HepG2 (cell line): ENCODE data around the gene BORCS5. TPM values are rescaled to one million over a fixed set of nuclear protein-coding genes. Genes with fewer than 3 reads are reported as not detected.

Source experiments
- BCL6 ChIP-seq: IDR thresholded peaks from 2 replicates; pipeline ENCODE4 v1.6.1; 2016; ENCODE audit warnings: missing genetic modification reagents, missing compliant biosample characterization
- CHD4 ChIP-seq: fragments of 200-600 bp; sonication (generic); IDR thresholded peaks from 2 replicates; pipeline ENCODE4 v1.7.0; 2017; ENCODE audit warnings: mild to moderate bottlenecking, low read length, borderline replicate concordance
- FUBP1 ChIP-seq: sonication (generic); formaldehyde crosslinking; IDR thresholded peaks from 2 replicates; pipeline ENCODE4 v1.5.1; 2020; ENCODE audit warnings: missing genetic modification reagents, mild to moderate bottlenecking, borderline replicate concordance
- HHEX ChIP-seq: IDR thresholded peaks from 2 replicates; pipeline ENCODE4 v1.6.1; 2016; ENCODE audit warnings: control low read depth
- KLF15 ChIP-seq: sonication (generic); formaldehyde crosslinking; IDR thresholded peaks from 2 replicates; pipeline ENCODE4 v1.8.1; 2023; ENCODE audit warnings: borderline replicate concordance, mild to moderate bottlenecking, inconsistent platforms, missing genetic modification reagents, mixed read lengths
- MAF1 ChIP-seq: sonication (generic); formaldehyde crosslinking; IDR thresholded peaks from 2 replicates; pipeline ENCODE4 v1.5.0; 2020; ENCODE audit warnings: missing genetic modification reagents, borderline replicate concordance
- MED1 ChIP-seq: sonication (generic); formaldehyde crosslinking; IDR thresholded peaks from 2 replicates; pipeline ENCODE4 v1.4.0; 2020; ENCODE audit warnings: missing genetic modification reagents
- NAIF1 ChIP-seq: sonication (generic); formaldehyde crosslinking; IDR thresholded peaks from 2 replicates; pipeline ENCODE4 v1.5.0; 2020; ENCODE audit warnings: mild to moderate bottlenecking, missing genetic modification reagents, borderline replicate concordance
- NR2F2 ChIP-seq: IDR thresholded peaks from 2 replicates; pipeline ENCODE4 v1.6.1; 2012; ENCODE audit warnings: low read depth, inconsistent platforms, borderline replicate concordance
- PCBP2 ChIP-seq: fragments of 200-400 bp; formaldehyde crosslinking; optimal IDR thresholded peaks from 2 replicates; pipeline ENCODE3; 2018; ENCODE audit warnings: low read length, low read depth; ENCODE audit not compliant: poor library complexity, severe bottlenecking
- PLSCR1 ChIP-seq: sonication (generic); formaldehyde crosslinking; IDR thresholded peaks from 2 replicates; pipeline ENCODE4 v1.5.0; 2020; ENCODE audit warnings: missing genetic modification reagents, mild to moderate bottlenecking, borderline replicate concordance
- RBAK ChIP-seq: sonication (generic); formaldehyde crosslinking; IDR thresholded peaks from 2 replicates; pipeline ENCODE4 v1.5.1; 2020; ENCODE audit warnings: mild to moderate bottlenecking, missing genetic modification reagents
- SNAI1 ChIP-seq: sonication (generic); formaldehyde crosslinking; IDR thresholded peaks from 2 replicates; pipeline ENCODE4 v1.5.0; 2020; ENCODE audit warnings: mild to moderate bottlenecking, missing genetic modification reagents, borderline replicate concordance
- YEATS2 ChIP-seq: sonication (generic); formaldehyde crosslinking; IDR thresholded peaks from 2 replicates; pipeline ENCODE4 v1.4.0; 2020; ENCODE audit warnings: missing genetic modification reagents, borderline replicate concordance
- ZBTB49 ChIP-seq: sonication (generic); formaldehyde crosslinking; IDR thresholded peaks from 2 replicates; pipeline ENCODE4 v1.4.0; 2020; ENCODE audit warnings: missing genetic modification reagents, borderline replicate concordance
- ZFY ChIP-seq: sonication (generic); formaldehyde crosslinking; IDR thresholded peaks from 2 replicates; pipeline ENCODE4 v1.4.0; 2020; ENCODE audit warnings: missing genetic modification reagents
- ZNF564 ChIP-seq: sonication (generic); formaldehyde crosslinking; IDR thresholded peaks from 2 replicates; pipeline ENCODE4 v1.8.1; 2023; ENCODE audit warnings: mild to moderate bottlenecking, missing genetic modification reagents
- ZNF616 ChIP-seq: sonication (generic); formaldehyde crosslinking; IDR thresholded peaks from 2 replicates; pipeline ENCODE4 v1.5.0; 2020; ENCODE audit warnings: low read depth, mild to moderate bottlenecking, missing genetic modification reagents
- ZNF644 ChIP-seq: IDR thresholded peaks from 2 replicates; pipeline ENCODE4 v1.6.1; 2016; ENCODE audit warnings: low read depth
- ZNF746 ChIP-seq: sonication (generic); formaldehyde crosslinking; IDR thresholded peaks from 2 replicates; pipeline ENCODE4 v1.8.0; 2022; ENCODE audit warnings: mild to moderate bottlenecking, missing genetic modification reagents
- ZNF761 ChIP-seq: sonication (generic); formaldehyde crosslinking; conservative IDR thresholded peaks from 2 replicates; pipeline ENCODE4 v1.4.0; 2020; ENCODE audit warnings: mild to moderate bottlenecking, missing genetic modification reagents
- ZNF775 ChIP-seq: sonication (generic); formaldehyde crosslinking; IDR thresholded peaks from 2 replicates; pipeline ENCODE4 v1.4.0; 2020; ENCODE audit warnings: missing genetic modification reagents, mild to moderate bottlenecking, moderate library complexity, borderline replicate concordance
- ZSCAN30 ChIP-seq: sonication (generic); formaldehyde crosslinking; IDR thresholded peaks from 2 replicates; pipeline ENCODE4 v1.5.0; 2020; ENCODE audit warnings: mild to moderate bottlenecking, missing genetic modification reagents
- polyA plus RNA-seq, 8 experiments: library from polyadenylated mRNA; depleted of rRNA in 3 of 8; stranded (reverse) in 7 of 8; unstranded in 1 of 8; fragments of >200 nt; fragmentation: Illumina TruSeq in 4 of 8; extraction: Trizol in 4 of 8; gene quantifications; 2 replicates each; pipeline versions ENCODE4 v1.2.1 to v1.2.3, GENCODE V29; 2011 to 2016; ENCODE audit warnings: low read depth in 4 of 8, missing spikeins in 1 of 8, mixed read lengths in 1 of 8; ENCODE audit not compliant: insufficient read depth in 1 of 8
- total RNA-seq, 5 experiments: library from RNA; depleted of rRNA; stranded (reverse); fragments of >200 nt; fragmentation: Illumina TruSeq; extraction: Trizol; gene quantifications; 2 replicates each; pipeline ENCODE4 v1.2.3, GENCODE V29; 2016; ENCODE audit warnings: low read depth in 1 of 5
- TF ChIP-seq, protein P1 (sequence below): sonication (generic); formaldehyde crosslinking; IDR thresholded peaks from 2 replicates; pipeline ENCODE4 v1.8.0; 2022; ENCODE audit warnings: missing genetic modification reagents, low read depth, mild to moderate bottlenecking, borderline replicate concordance

The BORCS5 gene
- total and polyA plus RNA-seq, 2 of the 13 experiments (the other 11 are each of a cell fraction or from before 2014, with no cell fraction given): 3.9 to 4.7 TPM

- TF ChIP-seq FUBP1 (CRISPR knock-in tag) (no peak), NR2F2 (no peak; the same call in 1 of the 2 replicates), KLF15 (no peak), NAIF1 (CRISPR knock-in tag) (peak; percentile 78), ZNF761 (CRISPR knock-in tag) (no peak), ZSCAN30 (CRISPR knock-in tag) (0 out of 2 replicates have a peak, but pooled peaks have one; percentile 47), YEATS2 (no peak), BCL6 (no peak; the same call in 1 of the 2 replicates), RBAK (CRISPR knock-in tag) (no peak), CHD4 (no peak), ZNF564 (peak; percentile 55; the same call in 1 of the 2 replicates), MED1 (no peak), SNAI1 (CRISPR knock-in tag) (peak; percentile 66; the same call in 1 of the 2 replicates), PCBP2 (no peak), PLSCR1 (no peak), MAF1 (CRISPR knock-in tag) (no peak), ZNF775 (CRISPR knock-in tag) (no peak), HHEX (CRISPR knock-in tag) (no peak), ZNF746 (CRISPR knock-in tag) (0 out of 2 replicates have a peak, but pooled peaks have one; percentile 63), ZNF644 (CRISPR knock-in tag) (no peak), ZNF616 (CRISPR knock-in tag) (no peak), ZBTB49 (CRISPR knock-in tag) (no peak), ZFY (CRISPR knock-in tag) (peak; percentile 58; the same call in 1 of the 2 replicates)
- TF ChIP-seq, protein P1, sequence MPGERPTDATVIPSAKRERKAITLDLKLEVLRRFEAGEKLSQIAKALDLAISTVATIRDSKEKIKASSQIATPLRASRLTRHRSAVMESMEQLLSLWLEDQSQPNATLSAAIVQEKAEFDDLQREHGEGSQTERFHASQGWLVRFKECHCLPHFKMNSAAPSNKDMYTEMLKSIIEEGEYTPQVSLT (CRISPR knock-in tag): no peak
Measured at GRCh38 chr12:12349711-12350665, 6.9 kb upstream of the BORCS5 start, which contains the start of gene MANSC1 (continued).
